ENCODE measurements around the gene ALKBH5.

- no peak for TF ChIP-seq CTCF (IDR thresholded peaks at IDR 0.05)
- TF ChIP-seq USF1 (CRISPR knock-in tag; IDR thresholded peaks at IDR 0.05), result no peak
- TF ChIP-seq, protein P1, sequence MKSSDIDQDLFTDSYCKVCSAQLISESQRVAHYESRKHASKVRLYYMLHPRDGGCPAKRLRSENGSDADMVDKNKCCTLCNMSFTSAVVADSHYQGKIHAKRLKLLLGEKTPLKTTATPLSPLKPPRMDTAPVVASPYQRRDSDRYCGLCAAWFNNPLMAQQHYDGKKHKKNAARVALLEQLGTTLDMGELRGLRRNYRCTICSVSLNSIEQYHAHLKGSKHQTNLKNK (CRISPR knock-in tag; IDR thresholded peaks at IDR 0.05), result no peak
- TF ChIP-seq CREM (CRISPR knock-in tag; IDR thresholded peaks at IDR 0.05), result no peak
- TF ChIP-seq EMX1 (CRISPR knock-in tag; IDR thresholded peaks at IDR 0.05), result no peak
- TF ChIP-seq ZNF671 (CRISPR knock-in tag; IDR thresholded peaks at IDR 0.05), result no peak
- no peak for TF ChIP-seq OVOL2 (CRISPR knock-in tag; IDR thresholded peaks at IDR 0.05; ENCODE audit: borderline replicate concordance)
- TF ChIP-seq SMAD4 (CRISPR knock-in tag; IDR thresholded peaks at IDR 0.05), result no peak
- no peak for TF ChIP-seq NFE2L1 (CRISPR knock-in tag; IDR thresholded peaks at IDR 0.05)
- TF ChIP-seq JUN (CRISPR knock-in tag; IDR thresholded peaks at IDR 0.05), result no peak
- TF ChIP-seq ZBTB43 (CRISPR knock-in tag; IDR thresholded peaks at IDR 0.05), result no peak
These were observed 64.0 kb downstream of the ALKBH5 start for GRCh38 chr17:18247613-18248001.

Data from WTC11 (cell line).